WTC11 (cell line): ENCODE data around the gene ANKRD52. TPM values are rescaled to one million over a fixed set of nuclear protein-coding genes. Genes with fewer than 3 reads are reported as not detected.
A peak's percentile ranks its signal among the peaks of the same experiment; 100 is the strongest.

Experiments
- ATAC-seq: fragments of 200-7000 bp; cut with Tn5 transposase; 2 replicates; pipeline ENCODE4 v1.10.0; 2021; ENCODE audit warnings: mild to moderate bottlenecking, moderate library complexity
- Bru-seq: library from RNA; stranded (reverse); fragments of 400-500 nt; gene quantifications from one replicate; lab custom pipeline; 2021; lab: Mats Ljungman, UMichigan
- CTCF ChIA-PET: fragments of 300-600 bp; sonication (Branson Sonifier 250); formaldehyde crosslinking; loops from one replicate; lab custom pipeline; 2021; ENCODE audit warnings: antibody characterized with exemption; lab: Charles Lee
- POLR2A ChIA-PET: fragments of 350-600 bp; sonication (Branson Sonifier 250); formaldehyde crosslinking; loops from one replicate; lab custom pipeline; 2021; ENCODE audit warnings: antibody characterized with exemption; lab: Charles Lee
- DNase-seq: peaks from one replicate; pipeline ENCODE4 v3.0.0; 2021; ENCODE audit warnings: low spot score
- H3K27ac Mint-ChIP-seq: 2 replicates; pipeline ENCODE4 v1.8.0; 2021; ENCODE audit warnings: mixed read lengths
- H3K27me3 Mint-ChIP-seq: 2 replicates; pipeline ENCODE4 v1.8.0; 2021; ENCODE audit warnings: low read depth, mild to moderate bottlenecking, moderate library complexity, mixed read lengths
- H3K36me3 Mint-ChIP-seq: 2 replicates; pipeline ENCODE4 v1.8.0; 2021; ENCODE audit warnings: mixed read lengths
- H3K4me1 Mint-ChIP-seq: 2 replicates; pipeline ENCODE4 v1.8.0; 2022; ENCODE audit warnings: mixed read lengths
- H3K4me3 Mint-ChIP-seq: 2 replicates; pipeline ENCODE4 v1.8.0; 2021; ENCODE audit warnings: mild to moderate bottlenecking, moderate library complexity, mixed read lengths
- H3K9me3 Mint-ChIP-seq: 2 replicates; pipeline ENCODE4 v1.8.0; 2021; ENCODE audit warnings: mixed read lengths
- CREB1 ChIP-seq: sonication (generic); formaldehyde crosslinking; IDR thresholded peaks from 2 replicates; pipeline ENCODE4 v1.8.0; 2023; ENCODE audit warnings: mild to moderate bottlenecking, missing genetic modification reagents
- EMX1 ChIP-seq: fragments of 250-450 bp; sonication (Bioruptor Pico); IDR thresholded peaks from 2 replicates; pipeline ENCODE4 v1.8.0; 2021; ENCODE audit warnings: mild to moderate bottlenecking
- FOXP1 ChIP-seq: sonication (generic); formaldehyde crosslinking; IDR thresholded peaks from 2 replicates; pipeline ENCODE4 v1.8.0; 2022; ENCODE audit warnings: missing genetic modification reagents, mild to moderate bottlenecking, moderate library complexity, borderline replicate concordance
- GABPB1 ChIP-seq: sonication (generic); formaldehyde crosslinking; IDR thresholded peaks from 2 replicates; pipeline ENCODE4 v1.8.1; 2023; ENCODE audit warnings: mild to moderate bottlenecking, missing genetic modification reagents
- NFATC4 ChIP-seq: fragments of 250-450 bp; sonication (Bioruptor Pico); IDR thresholded peaks from 2 replicates; pipeline ENCODE4 v1.9.0; 2021; ENCODE audit warnings: mild to moderate bottlenecking
- NR2C2 ChIP-seq: sonication (generic); formaldehyde crosslinking; IDR thresholded peaks from 2 replicates; pipeline ENCODE4 v1.8.0; 2022; ENCODE audit warnings: mild to moderate bottlenecking, missing genetic modification reagents
- SP1 ChIP-seq: sonication (generic); formaldehyde crosslinking; conservative IDR thresholded peaks from 2 replicates; pipeline ENCODE4 v1.8.1; 2022; ENCODE audit warnings: missing genetic modification reagents
- ZNF232 ChIP-seq: sonication (generic); formaldehyde crosslinking; IDR thresholded peaks from 2 replicates; pipeline ENCODE4 v1.8.0; 2022; ENCODE audit warnings: mild to moderate bottlenecking, missing genetic modification reagents
- long read RNA-seq, 3 experiments: library from RNA in 1 of 3; library from capped mRNA in 1 of 3; library from polyadenylated mRNA in 1 of 3; unstranded in 2 of 3; stranded (forward) in 1 of 3; transcript quantifications; one replicate each; pipeline ENCODE4 v2.0.0, GENCODE V29; 2021
- total RNA-seq: library from RNA; stranded (reverse); gene quantifications from 3 replicates; pipeline ENCODE4 v1.2.3, GENCODE V29; 2021
- TF ChIP-seq, protein P1 (sequence below): fragments of 250-450 bp; sonication (Bioruptor Pico); IDR thresholded peaks from 2 replicates; pipeline ENCODE4 v1.9.0; 2021; ENCODE audit warnings: mild to moderate bottlenecking
- TF ChIP-seq, protein P2 (sequence below): sonication (generic); formaldehyde crosslinking; conservative IDR thresholded peaks from 2 replicates; pipeline ENCODE4 v1.8.1; 2022; ENCODE audit warnings: mild to moderate bottlenecking, missing genetic modification reagents
- TF ChIP-seq, protein P3 (sequence below): sonication (generic); formaldehyde crosslinking; IDR thresholded peaks from 2 replicates; pipeline ENCODE4 v1.8.1; 2022; ENCODE audit warnings: low read depth, missing genetic modification reagents, borderline replicate concordance
- TF ChIP-seq, protein P4 (sequence below): sonication (generic); formaldehyde crosslinking; IDR thresholded peaks from 2 replicates; pipeline ENCODE4 v1.8.1; 2023; ENCODE audit warnings: mild to moderate bottlenecking, missing genetic modification reagents
- TF ChIP-seq, protein P5 (sequence below): sonication (generic); formaldehyde crosslinking; IDR thresholded peaks from 2 replicates; pipeline ENCODE4 v1.8.1; 2022; ENCODE audit warnings: mild to moderate bottlenecking, missing genetic modification reagents, moderate library complexity, borderline replicate concordance
- TF ChIP-seq, protein P6 (sequence below): sonication (generic); formaldehyde crosslinking; IDR thresholded peaks from 2 replicates; pipeline ENCODE4 v1.8.0; 2022; ENCODE audit warnings: mild to moderate bottlenecking, missing genetic modification reagents
- TF ChIP-seq, protein P7 (sequence below): sonication (generic); formaldehyde crosslinking; IDR thresholded peaks from 2 replicates; pipeline ENCODE4 v1.8.0; 2022; ENCODE audit warnings: mild to moderate bottlenecking, missing genetic modification reagents
- TF ChIP-seq, protein P8 (sequence below): sonication (generic); formaldehyde crosslinking; IDR thresholded peaks from 2 replicates; pipeline ENCODE4 v1.8.0; 2022; ENCODE audit warnings: mild to moderate bottlenecking, missing genetic modification reagents
- TF ChIP-seq, protein P9 (sequence below): sonication (generic); formaldehyde crosslinking; IDR thresholded peaks from 2 replicates; pipeline ENCODE4 v1.8.1; 2022; ENCODE audit warnings: low read depth, mild to moderate bottlenecking, moderate library complexity, missing genetic modification reagents, borderline replicate concordance
- TF ChIP-seq, protein P10 (sequence below): sonication (generic); formaldehyde crosslinking; IDR thresholded peaks from 2 replicates; pipeline ENCODE4 v1.8.1; 2023; ENCODE audit warnings: mild to moderate bottlenecking, moderate library complexity, missing genetic modification reagents
- TF ChIP-seq, protein P11 (sequence below): sonication (generic); formaldehyde crosslinking; IDR thresholded peaks from 2 replicates; pipeline ENCODE4 v1.8.0; 2023; ENCODE audit warnings: missing genetic modification reagents

The ANKRD52 gene
- total RNA-seq (33.0 to 41.2 TPM (median 38.6 TPM) in 3 replicates), Bru-seq, nascent RNA (percentile 71 among the genes with signal in this experiment)
- long read RNA-seq, experiment 1, full-length matches to known transcripts = 1 of 5 reads
- long read RNA-seq, experiment 1, partial matches to known transcripts = 2 of 5 reads
- long read RNA-seq, experiment 1, other reads (novel, unspliced or antisense) = 2 of 5 reads
- long read RNA-seq, experiment 2, full-length matches to known transcripts = 2 of 26 reads
- long read RNA-seq, experiment 2, partial matches to known transcripts = 0 of 26 reads
- long read RNA-seq, experiment 2, other reads (novel, unspliced or antisense) = 24 of 26 reads
- long read RNA-seq, experiment 3 = 0 reads

DNA sequence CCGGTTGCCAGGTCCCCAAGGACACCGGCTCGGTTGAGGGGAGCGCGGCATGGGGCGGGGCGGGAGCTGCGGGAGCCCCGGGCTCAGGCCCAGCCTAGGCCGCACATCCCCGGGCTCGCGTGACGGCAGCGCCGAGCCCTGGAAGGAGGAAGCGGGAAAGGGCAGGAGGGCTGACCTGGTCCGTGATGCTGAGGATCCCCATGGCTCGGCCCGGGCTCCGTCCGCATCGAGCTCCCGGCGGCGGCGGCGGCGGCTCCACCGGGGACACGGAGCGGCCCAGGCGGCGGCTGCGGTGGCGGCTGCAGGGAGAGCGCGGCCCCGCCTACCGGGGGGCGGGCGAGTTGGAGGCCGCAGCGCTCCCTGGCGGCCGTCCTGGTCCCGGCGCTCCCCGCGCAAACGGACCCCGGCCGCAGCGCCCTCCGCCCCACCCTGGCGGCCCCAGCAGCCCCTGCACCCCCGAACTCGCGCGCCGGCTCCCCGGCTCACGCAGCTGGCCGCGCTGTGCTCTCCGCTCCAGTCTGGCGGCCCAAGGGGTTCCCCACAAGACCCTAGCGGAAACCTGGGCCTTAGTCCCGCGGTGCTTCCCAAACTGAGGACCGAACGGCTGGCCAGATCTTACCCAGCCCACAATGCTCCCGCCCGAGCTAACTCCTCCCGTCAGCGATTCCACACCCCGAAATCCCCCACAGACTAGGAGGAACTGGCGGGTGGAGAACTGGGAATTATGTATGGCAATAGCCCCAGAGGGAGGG is at the start of gene ANKRD52:
ANKRD52 (minus strand) TSS at position 317 of the 752 bp plus-strand sequence; CDS start at position 202, 115 bp downstream.
- H3K27me3 Mint-ChIP-seq = 0 out of 2 replicates have a peak, but pooled peaks cover 4% of the 10 kb centered on the region
- peak; percentile 74 for ATAC-seq
- H3K27ac Mint-ChIP-seq = peak within 1 kb of the TSS; percentile 92
- peaks cover 28% of the 10 kb centered on the region for H3K36me3 Mint-ChIP-seq
- no peaks in the 10 kb centered on the region for H3K9me3 Mint-ChIP-seq
- H3K4me3 Mint-ChIP-seq = peak within 1 kb of the TSS; percentile 95
- CTCF ChIA-PET = interaction anchor here (0.5 to 4.9 kb wide), 38 partner anchors 9 to 379 kb away, joined by 3 to 66 read pairs (median 4); partner anchors contain the start of genes COQ10A, ESYT1, GLS2 and IL23A
- H3K4me1 Mint-ChIP-seq = peaks cover 18% of the 10 kb centered on the region
- POLR2A ChIA-PET = interaction anchor here (0.8 to 2.9 kb wide), 6 partner anchors 9 to 154 kb away, joined by 3 to 16 read pairs (median 4); partner anchors contain the start of genes COQ10A, RNF41 and SMARCC2
- peak; percentile 76 for DNase-seq
- TF ChIP-seq, protein P1, sequence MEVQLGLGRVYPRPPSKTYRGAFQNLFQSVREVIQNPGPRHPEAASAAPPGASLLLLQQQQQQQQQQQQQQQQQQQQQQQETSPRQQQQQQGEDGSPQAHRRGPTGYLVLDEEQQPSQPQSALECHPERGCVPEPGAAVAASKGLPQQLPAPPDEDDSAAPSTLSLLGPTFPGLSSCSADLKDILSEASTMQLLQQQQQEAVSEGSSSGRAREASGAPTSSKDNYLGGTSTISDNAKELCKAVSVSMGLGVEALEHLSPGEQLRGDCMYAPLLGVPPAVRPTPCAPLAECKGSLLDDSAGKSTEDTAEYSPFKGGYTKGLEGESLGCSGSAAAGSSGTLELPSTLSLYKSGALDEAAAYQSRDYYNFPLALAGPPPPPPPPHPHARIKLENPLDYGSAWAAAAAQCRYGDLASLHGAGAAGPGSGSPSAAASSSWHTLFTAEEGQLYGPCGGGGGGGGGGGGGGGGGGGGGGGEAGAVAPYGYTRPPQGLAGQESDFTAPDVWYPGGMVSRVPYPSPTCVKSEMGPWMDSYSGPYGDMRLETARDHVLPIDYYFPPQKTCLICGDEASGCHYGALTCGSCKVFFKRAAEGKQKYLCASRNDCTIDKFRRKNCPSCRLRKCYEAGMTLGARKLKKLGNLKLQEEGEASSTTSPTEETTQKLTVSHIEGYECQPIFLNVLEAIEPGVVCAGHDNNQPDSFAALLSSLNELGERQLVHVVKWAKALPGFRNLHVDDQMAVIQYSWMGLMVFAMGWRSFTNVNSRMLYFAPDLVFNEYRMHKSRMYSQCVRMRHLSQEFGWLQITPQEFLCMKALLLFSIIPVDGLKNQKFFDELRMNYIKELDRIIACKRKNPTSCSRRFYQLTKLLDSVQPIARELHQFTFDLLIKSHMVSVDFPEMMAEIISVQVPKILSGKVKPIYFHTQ (CRISPR knock-in tag) = no peak
- TF ChIP-seq FOXP1 (CRISPR knock-in tag) (0 out of 2 replicates have a peak, but pooled peaks have one; percentile 32), CREB1 (no peak), ZNF232 (no peak), SP1 (CRISPR knock-in tag) (peak; percentile 92), EMX1 (CRISPR knock-in tag) (no peak), GABPB1 (no peak), NFATC4 (CRISPR knock-in tag) (no peak), NR2C2 (CRISPR knock-in tag) (no peak)
- TF ChIP-seq, protein P2, sequence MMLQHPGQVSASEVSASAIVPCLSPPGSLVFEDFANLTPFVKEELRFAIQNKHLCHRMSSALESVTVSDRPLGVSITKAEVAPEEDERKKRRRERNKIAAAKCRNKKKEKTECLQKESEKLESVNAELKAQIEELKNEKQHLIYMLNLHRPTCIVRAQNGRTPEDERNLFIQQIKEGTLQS = no peak
- TF ChIP-seq, protein P3, sequence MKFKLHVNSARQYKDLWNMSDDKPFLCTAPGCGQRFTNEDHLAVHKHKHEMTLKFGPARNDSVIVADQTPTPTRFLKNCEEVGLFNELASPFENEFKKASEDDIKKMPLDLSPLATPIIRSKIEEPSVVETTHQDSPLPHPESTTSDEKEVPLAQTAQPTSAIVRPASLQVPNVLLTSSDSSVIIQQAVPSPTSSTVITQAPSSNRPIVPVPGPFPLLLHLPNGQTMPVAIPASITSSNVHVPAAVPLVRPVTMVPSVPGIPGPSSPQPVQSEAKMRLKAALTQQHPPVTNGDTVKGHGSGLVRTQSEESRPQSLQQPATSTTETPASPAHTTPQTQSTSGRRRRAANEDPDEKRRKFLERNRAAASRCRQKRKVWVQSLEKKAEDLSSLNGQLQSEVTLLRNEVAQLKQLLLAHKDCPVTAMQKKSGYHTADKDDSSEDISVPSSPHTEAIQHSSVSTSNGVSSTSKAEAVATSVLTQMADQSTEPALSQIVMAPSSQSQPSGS = no peak
- TF ChIP-seq, protein P4, sequence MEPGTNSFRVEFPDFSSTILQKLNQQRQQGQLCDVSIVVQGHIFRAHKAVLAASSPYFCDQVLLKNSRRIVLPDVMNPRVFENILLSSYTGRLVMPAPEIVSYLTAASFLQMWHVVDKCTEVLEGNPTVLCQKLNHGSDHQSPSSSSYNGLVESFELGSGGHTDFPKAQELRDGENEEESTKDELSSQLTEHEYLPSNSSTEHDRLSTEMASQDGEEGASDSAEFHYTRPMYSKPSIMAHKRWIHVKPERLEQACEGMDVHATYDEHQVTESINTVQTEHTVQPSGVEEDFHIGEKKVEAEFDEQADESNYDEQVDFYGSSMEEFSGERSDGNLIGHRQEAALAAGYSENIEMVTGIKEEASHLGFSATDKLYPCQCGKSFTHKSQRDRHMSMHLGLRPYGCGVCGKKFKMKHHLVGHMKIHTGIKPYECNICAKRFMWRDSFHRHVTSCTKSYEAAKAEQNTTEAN (CRISPR knock-in tag) = no peak
- TF ChIP-seq, protein P5, sequence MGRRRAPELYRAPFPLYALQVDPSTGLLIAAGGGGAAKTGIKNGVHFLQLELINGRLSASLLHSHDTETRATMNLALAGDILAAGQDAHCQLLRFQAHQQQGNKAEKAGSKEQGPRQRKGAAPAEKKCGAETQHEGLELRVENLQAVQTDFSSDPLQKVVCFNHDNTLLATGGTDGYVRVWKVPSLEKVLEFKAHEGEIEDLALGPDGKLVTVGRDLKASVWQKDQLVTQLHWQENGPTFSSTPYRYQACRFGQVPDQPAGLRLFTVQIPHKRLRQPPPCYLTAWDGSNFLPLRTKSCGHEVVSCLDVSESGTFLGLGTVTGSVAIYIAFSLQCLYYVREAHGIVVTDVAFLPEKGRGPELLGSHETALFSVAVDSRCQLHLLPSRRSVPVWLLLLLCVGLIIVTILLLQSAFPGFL = no peak
- TF ChIP-seq, protein P6, sequence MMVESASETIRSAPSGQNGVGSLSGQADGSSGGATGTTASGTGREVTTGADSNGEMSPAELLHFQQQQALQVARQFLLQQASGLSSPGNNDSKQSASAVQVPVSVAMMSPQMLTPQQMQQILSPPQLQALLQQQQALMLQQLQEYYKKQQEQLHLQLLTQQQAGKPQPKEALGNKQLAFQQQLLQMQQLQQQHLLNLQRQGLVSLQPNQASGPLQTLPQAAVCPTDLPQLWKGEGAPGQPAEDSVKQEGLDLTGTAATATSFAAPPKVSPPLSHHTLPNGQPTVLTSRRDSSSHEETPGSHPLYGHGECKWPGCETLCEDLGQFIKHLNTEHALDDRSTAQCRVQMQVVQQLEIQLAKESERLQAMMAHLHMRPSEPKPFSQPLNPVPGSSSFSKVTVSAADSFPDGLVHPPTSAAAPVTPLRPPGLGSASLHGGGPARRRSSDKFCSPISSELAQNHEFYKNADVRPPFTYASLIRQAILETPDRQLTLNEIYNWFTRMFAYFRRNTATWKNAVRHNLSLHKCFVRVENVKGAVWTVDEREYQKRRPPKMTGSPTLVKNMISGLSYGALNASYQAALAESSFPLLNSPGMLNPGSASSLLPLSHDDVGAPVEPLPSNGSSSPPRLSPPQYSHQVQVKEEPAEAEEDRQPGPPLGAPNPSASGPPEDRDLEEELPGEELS (CRISPR knock-in tag) = peak; percentile 94
- TF ChIP-seq, protein P7, sequence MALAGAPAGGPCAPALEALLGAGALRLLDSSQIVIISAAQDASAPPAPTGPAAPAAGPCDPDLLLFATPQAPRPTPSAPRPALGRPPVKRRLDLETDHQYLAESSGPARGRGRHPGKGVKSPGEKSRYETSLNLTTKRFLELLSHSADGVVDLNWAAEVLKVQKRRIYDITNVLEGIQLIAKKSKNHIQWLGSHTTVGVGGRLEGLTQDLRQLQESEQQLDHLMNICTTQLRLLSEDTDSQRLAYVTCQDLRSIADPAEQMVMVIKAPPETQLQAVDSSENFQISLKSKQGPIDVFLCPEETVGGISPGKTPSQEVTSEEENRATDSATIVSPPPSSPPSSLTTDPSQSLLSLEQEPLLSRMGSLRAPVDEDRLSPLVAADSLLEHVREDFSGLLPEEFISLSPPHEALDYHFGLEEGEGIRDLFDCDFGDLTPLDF = no peak
- TF ChIP-seq, protein P8, sequence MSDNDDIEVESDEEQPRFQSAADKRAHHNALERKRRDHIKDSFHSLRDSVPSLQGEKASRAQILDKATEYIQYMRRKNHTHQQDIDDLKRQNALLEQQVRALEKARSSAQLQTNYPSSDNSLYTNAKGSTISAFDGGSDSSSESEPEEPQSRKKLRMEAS = no peak; the same call in 1 of the 2 replicates
- TF ChIP-seq, protein P9, sequence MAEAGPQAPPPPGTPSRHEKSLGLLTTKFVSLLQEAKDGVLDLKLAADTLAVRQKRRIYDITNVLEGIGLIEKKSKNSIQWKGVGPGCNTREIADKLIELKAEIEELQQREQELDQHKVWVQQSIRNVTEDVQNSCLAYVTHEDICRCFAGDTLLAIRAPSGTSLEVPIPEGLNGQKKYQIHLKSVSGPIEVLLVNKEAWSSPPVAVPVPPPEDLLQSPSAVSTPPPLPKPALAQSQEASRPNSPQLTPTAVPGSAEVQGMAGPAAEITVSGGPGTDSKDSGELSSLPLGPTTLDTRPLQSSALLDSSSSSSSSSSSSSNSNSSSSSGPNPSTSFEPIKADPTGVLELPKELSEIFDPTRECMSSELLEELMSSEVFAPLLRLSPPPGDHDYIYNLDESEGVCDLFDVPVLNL (CRISPR knock-in tag) = no peak
- TF ChIP-seq, protein P10, sequence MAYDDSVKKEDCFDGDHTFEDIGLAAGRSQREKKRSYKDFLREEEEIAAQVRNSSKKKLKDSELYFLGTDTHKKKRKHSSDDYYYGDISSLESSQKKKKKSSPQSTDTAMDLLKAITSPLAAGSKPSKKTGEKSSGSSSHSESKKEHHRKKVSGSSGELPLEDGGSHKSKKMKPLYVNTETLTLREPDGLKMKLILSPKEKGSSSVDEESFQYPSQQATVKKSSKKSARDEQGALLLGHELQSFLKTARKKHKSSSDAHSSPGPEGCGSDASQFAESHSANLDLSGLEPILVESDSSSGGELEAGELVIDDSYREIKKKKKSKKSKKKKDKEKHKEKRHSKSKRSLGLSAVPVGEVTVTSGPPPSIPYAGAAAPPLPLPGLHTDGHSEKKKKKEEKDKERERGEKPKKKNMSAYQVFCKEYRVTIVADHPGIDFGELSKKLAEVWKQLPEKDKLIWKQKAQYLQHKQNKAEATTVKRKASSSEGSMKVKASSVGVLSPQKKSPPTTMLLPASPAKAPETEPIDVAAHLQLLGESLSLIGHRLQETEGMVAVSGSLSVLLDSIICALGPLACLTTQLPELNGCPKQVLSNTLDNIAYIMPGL (CRISPR knock-in tag) = peak; percentile 88
- TF ChIP-seq, protein P11, sequence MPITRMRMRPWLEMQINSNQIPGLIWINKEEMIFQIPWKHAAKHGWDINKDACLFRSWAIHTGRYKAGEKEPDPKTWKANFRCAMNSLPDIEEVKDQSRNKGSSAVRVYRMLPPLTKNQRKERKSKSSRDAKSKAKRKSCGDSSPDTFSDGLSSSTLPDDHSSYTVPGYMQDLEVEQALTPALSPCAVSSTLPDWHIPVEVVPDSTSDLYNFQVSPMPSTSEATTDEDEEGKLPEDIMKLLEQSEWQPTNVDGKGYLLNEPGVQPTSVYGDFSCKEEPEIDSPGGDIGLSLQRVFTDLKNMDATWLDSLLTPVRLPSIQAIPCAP = peak; percentile 62; the same call in 1 of the 2 replicates
